Hematopoietic multipotent progenitor cell treated with erythropoietin and hydrocortisone succinate and interleukin-3 and kit ligand, for 15 days (in vitro differentiated cells): ENCODE data around the gene CFAP92.
A peak's percentile ranks its signal among the peaks of the same experiment; 100 is the strongest.

ENCODE experiments used
- DNase-seq: peaks from one replicate; pipeline ENCODE4 v3.0.0-alpha.2; 2015; ENCODE audit warnings: low spot score

The CFAP92 gene

GRCh38 chr3:128988286-128988685 lies 5.6 kb downstream of the CFAP92 start:
- DNase-seq, result no peak

- DNase-seq, result no peak
These were observed 6.4 kb downstream of the CFAP92 start for GRCh38 chr3:128987302-128988100.

GRCh38 chr3:128984596-128984995 lies 9.3 kb downstream of the CFAP92 start:
- no peak for DNase-seq

- no peak for DNase-seq
These were observed 10.4 kb downstream of the CFAP92 start for GRCh38 chr3:128983293-128984069.

- DNase-seq, result no peak
These were observed 18.6 kb downstream of the CFAP92 start for GRCh38 chr3:128975276-128975675.

- DNase-seq, result no peak
These were observed 19.8 kb downstream of the CFAP92 start for GRCh38 chr3:128973988-128974564.

GRCh38 chr3:128971421-128972100 lies 22.3 kb downstream of the CFAP92 start:
- no peak for DNase-seq

- no peak for DNase-seq
These were observed 23.2 kb downstream of the CFAP92 start for GRCh38 chr3:128970740-128971047.

- peak; percentile 69 for DNase-seq
These were observed 23.7 kb downstream of the CFAP92 start for GRCh38 chr3:128969993-128970739.

- no peak for DNase-seq
These were observed 26.0 kb downstream of the CFAP92 start for GRCh38 chr3:128967748-128968355.

- DNase-seq, result no peak
These were observed 28.1 kb downstream of the CFAP92 start for GRCh38 chr3:128965818-128966217.

GRCh38 chr3:128965280-128965679 lies 28.6 kb downstream of the CFAP92 start:
- no peak for DNase-seq

- no peak for DNase-seq
These were observed 37.4 kb downstream of the CFAP92 start for GRCh38 chr3:128956440-128956839.

GRCh38 chr3:128950223-128950938 lies 43.5 kb downstream of the CFAP92 start:
- no peak for DNase-seq

GRCh38 chr3:128949158-128949557 lies 44.7 kb downstream of the CFAP92 start:
- no peak for DNase-seq

GRCh38 chr3:128946411-128946810 lies 47.5 kb downstream of the CFAP92 start:
- no peak for DNase-seq

GRCh38 chr3:128945878-128946175 lies 48.0 kb downstream of the CFAP92 start:
- DNase-seq, result no peak

GRCh38 chr3:128945041-128945877 lies 48.6 kb downstream of the CFAP92 start:
- DNase-seq, result no peak

- no peak for DNase-seq
These were observed 51.5 kb downstream of the CFAP92 start for GRCh38 chr3:128942161-128942952.
